ENCODE results near the gene TRIM17.
A peak's percentile ranks its signal among the peaks of the same experiment; 100 is the strongest.

TRIM17 gene, protein sequence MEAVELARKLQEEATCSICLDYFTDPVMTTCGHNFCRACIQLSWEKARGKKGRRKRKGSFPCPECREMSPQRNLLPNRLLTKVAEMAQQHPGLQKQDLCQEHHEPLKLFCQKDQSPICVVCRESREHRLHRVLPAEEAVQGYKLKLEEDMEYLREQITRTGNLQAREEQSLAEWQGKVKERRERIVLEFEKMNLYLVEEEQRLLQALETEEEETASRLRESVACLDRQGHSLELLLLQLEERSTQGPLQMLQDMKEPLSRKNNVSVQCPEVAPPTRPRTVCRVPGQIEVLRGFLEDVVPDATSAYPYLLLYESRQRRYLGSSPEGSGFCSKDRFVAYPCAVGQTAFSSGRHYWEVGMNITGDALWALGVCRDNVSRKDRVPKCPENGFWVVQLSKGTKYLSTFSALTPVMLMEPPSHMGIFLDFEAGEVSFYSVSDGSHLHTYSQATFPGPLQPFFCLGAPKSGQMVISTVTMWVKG

DNA sequence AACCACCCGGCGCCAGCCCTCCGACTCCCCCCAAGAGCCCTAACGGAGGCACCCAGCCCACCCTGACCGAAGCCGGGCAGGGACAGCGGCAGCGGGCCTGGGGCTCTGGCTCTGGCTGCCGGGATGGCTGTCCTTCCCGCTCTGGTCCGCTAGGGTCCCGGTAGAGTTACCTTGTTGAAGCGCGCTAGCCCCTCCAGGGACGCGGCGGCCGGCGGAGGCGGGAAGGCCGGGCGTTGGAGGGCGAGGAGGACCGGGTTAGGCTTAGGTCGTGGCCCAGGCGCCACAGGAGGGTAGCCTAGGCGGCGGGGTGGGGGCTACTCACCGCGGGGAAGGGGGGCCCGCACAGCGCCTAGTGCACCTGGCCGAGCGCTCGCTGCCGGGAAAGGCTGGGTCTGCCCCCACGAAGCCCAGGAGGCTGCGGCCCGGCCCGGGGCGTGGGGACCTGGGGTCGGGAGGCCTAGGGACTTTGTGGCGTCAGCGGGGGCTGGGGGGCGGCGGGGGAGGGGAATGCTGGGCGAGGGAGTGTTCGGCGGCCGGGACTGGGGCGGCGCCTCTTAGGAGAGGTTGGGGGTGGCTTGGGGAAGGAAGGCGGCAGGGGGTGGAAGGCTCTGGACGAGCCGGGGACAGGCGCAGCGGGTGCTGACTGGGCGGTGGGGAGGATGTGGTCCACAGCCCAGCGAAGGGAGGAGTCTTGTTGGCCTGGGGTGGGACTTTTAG is at the start of gene TRIM17:
Gene TRIM17 (minus strand): TSS at position 645 of the 717 bp plus-strand sequence. CDS start 1,789 bp downstream, outside the sequence.
- Mint-ChIP-seq H3K27me3 (peaks cover 28% of the 10 kb centered on the region), H3K9me3 (peaks cover 3% of the 10 kb centered on the region), H3K4me1 (peaks cover 14% of the 10 kb centered on the region), H3K27ac (no peak within 1 kb of the TSS), H3K4me3 (peak within 1 kb of the TSS; percentile 68), H3K36me3 (peaks cover 2% of the 10 kb centered on the region)
- no peak for DNase-seq (ENCODE audit: low spot score in 2 of 2)
- peak; percentile 53 for ATAC-seq (ENCODE audit: low read depth)

DNA sequence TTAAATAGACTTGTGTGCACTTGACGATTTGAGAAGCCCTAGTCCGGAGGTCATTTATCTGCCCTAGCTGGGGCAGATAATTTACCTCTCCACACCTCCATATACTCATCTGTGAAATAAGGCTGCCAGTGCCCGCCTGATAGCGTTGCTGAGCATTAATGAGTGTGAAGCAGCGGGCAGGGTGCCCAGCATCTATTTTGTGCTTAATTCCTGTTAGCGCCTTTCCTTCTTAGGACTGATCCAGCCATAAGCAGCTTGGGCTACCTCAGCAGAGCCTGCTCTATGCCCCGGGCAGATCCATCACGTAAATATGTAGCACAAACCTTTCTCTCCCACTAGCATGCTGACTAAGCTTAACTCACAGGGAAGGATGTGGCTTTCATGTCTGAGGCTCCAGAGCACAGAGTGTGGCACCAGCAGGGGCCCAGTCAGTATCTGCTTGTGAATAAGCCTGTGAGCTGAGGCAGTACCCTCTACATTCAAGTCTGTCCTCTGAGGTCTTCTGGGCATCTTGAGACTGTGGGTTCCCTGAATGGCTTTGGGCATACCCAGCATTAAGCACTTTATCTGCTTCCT is 49.0 kb upstream of the TRIM17 start:
- H3K27me3 Mint-ChIP-seq, result peaks cover 29% of the 10 kb centered on the region
- peaks cover 14% of the 10 kb centered on the region for H3K4me1 Mint-ChIP-seq
- no peak overlapping the region for H3K27ac Mint-ChIP-seq
- H3K9me3 Mint-ChIP-seq, result no peaks in the 10 kb centered on the region
- H3K36me3 Mint-ChIP-seq, result peaks cover 2% of the 10 kb centered on the region
- DNase-seq (ENCODE audit: low spot score in 2 of 2) (no peak), ATAC-seq (ENCODE audit: low read depth) (no peak)
- no peak overlapping the region for H3K4me3 Mint-ChIP-seq

DNA sequence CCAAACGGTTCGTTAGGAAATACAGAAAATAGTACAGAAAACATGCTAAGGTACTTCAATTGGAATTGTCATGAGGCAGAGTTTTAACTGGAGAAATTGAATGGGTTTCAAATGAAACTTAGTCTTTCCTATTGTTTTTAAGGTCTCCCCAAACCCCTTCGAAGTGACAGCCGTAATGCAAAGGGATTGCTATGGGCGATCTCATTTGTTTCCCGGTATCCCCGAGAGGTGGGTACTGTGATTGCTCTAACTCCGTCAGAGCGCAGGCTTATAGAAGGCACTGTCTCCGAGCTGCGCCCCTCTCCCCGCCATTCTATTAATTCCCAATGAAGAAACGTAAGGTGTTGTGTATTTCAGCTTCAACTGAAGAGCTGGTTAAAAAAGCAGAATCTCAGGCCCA is 48.5 kb upstream of the TRIM17 start:
- Mint-ChIP-seq H3K27ac (no peak overlapping the region), H3K27me3 (peaks cover 29% of the 10 kb centered on the region), H3K4me3 (peak overlapping the region; percentile 84), H3K9me3 (no peaks in the 10 kb centered on the region), H3K4me1 (peaks cover 14% of the 10 kb centered on the region), H3K36me3 (peaks cover 2% of the 10 kb centered on the region)
- ATAC-seq (ENCODE audit: low read depth), result no peak
- DNase-seq (ENCODE audit: low spot score in 2 of 2), result no peak

DNA sequence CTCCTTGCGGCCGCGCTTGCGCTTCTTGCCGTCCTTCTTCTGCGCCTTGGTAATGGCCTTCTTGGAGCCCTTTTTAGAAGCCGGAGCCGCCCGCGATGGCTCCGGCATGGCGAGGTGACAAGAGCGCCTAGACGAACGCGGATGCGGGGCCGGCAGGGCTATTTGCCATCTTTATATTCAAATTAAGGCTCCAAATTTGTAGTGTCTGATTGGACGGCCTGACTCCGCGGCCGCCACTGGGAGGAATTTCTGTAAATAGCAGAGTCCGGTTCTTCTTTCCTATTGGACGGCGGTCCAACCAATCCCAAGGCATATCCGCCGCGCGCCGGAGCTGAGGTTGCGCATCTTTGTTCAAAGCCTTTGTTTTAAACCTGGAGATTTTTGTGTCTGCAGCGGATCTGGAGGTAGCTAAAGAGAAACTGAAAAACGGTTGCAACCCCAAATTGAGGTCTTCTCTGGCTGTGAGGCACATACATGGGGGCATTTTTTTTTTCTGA is 47.9 kb upstream of the TRIM17 start:
- peaks cover 29% of the 10 kb centered on the region for H3K27me3 Mint-ChIP-seq
- peak in 1 of 2 donors; percentile 51 for DNase-seq (ENCODE audit: low spot score in 2 of 2)
- peaks cover 2% of the 10 kb centered on the region for H3K36me3 Mint-ChIP-seq
- ATAC-seq (ENCODE audit: low read depth), result peak; percentile 87
- no peaks in the 10 kb centered on the region for H3K9me3 Mint-ChIP-seq
- H3K4me3 Mint-ChIP-seq, result peak overlapping the region; percentile 84
- peaks cover 14% of the 10 kb centered on the region for H3K4me1 Mint-ChIP-seq
- no peak overlapping the region for H3K27ac Mint-ChIP-seq

DNA sequence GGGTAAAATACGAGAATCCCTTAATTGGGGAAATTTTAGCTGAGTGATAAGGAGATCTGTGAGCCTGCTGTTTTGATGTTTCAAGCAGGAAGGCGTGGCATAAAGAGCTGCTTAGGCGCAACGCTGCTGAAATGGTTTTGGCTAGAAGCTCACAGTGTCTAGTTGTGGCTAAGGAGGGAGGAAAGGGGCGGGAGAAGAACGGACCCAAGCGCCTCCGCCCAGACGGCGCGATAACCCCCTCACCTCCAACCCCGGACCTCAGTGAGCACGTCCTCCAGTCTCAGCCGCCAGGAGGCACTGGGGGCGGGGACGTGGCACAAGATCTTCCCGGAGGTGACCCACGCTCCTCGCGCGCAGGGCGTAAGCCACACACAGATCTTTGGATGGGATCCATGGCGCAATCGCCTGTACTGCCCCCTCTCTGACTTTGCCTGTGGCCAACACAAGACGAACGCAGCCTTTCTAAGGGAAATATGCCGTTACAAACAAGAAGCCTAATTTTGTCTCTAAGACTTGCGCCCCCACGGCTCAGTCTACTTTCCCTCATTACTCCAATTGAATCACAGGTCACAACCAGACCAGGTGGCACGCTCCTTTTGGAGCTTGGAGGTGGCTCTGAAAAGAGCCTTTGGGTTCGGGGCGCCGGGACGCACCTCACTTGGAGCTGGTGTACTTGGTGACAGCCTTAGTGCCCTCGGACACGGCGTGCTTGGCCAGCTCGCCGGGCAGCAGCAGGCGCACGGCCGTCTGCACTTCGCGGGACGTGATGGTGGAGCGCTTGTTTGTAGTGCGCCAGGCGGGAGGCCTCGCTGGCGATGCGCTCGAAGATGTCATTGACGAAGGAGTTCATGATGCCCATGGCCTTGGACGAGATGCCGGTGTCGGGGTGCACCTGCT is 47.1 kb upstream of the TRIM17 start:
- peak in 1 of 2 donors; percentile 16 for DNase-seq (ENCODE audit: low spot score in 2 of 2)
- Mint-ChIP-seq H3K4me1 (peaks cover 17% of the 10 kb centered on the region), H3K36me3 (peaks cover 2% of the 10 kb centered on the region), H3K27me3 (peaks cover 28% of the 10 kb centered on the region), H3K9me3 (no peaks in the 10 kb centered on the region), H3K4me3 (peak overlapping the region; percentile 84), H3K27ac (no peak overlapping the region)
- peak; percentile 42 for ATAC-seq (ENCODE audit: low read depth)

DNA sequence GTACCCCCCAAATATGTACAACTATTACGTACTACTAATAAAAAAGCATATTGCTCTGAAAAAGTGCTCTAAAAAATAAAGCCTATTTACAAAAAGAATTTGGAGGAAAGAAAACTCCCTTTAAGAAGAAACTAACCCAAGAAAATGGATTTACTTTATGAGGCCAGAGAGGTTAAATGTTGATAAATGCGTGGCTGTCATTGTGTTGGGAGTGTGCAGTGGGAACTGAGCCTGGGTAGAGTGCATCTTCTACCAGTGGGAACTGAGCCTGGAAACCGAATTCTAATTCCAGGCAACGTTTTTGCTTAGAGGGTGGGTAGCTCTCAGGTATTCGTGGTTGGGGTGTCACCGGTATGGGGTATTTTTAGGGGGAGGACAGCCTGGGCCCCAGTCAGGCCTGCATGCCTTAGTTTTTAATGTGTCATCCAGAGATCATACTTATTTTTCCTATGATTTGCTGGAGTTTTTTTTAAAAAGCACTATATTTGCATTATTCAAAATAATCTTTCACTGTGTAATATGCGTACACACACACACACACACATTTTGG is 46.4 kb upstream of the TRIM17 start:
- Mint-ChIP-seq H3K27me3 (peaks cover 24% of the 10 kb centered on the region), H3K4me3 (peak overlapping the region; percentile 31), H3K4me1 (peaks cover 20% of the 10 kb centered on the region), H3K27ac (no peak overlapping the region), H3K36me3 (peaks cover 2% of the 10 kb centered on the region), H3K9me3 (no peaks in the 10 kb centered on the region)
- ATAC-seq (ENCODE audit: low read depth) (no peak), DNase-seq (ENCODE audit: low spot score in 2 of 2) (no peak)

DNA sequence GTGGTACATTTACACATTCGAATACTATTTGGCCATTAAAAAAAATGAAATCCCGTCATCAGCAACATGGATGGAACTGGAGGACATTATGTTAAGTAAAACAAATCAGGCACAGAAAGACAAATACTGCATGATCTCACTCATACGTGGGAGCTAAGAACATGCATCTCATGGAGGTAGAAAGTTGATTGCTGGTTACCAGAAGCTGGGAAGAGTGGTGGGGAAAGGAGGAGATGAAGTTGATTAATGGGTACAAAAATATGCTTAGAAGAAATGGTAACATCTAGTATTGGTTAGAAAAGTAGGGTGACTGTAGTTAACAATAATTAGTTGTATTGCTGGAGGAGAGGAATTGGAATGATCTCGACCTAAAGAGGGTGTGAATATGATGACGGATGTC is 45.9 kb upstream of the TRIM17 start:
- H3K9me3 Mint-ChIP-seq, result no peaks in the 10 kb centered on the region
- peaks cover 19% of the 10 kb centered on the region for H3K27me3 Mint-ChIP-seq
- ATAC-seq (ENCODE audit: low read depth), result no peak
- H3K4me1 Mint-ChIP-seq, result peaks cover 20% of the 10 kb centered on the region
- H3K27ac Mint-ChIP-seq, result no peak overlapping the region
- no peak for DNase-seq (ENCODE audit: low spot score in 2 of 2)
- peaks cover 2% of the 10 kb centered on the region for H3K36me3 Mint-ChIP-seq
- no peak overlapping the region for H3K4me3 Mint-ChIP-seq

DNA sequence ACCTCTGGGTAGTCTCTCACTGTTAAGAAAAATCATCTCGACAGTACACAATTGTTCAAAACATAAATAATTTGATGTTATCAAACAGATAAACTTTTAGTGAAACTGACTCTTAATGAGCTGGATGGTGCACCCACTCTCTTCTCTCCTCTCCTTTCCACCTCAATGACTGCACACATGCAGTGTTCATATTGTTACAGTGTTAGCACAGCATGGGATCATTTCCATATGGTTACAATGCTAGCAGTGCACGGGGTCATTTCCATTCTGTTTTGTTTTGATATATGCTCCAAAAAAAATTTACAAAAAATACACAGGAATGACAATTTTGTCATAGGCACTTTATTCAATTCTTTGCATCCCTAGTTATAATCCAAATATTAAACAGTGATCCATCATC is 44.2 kb upstream of the TRIM17 start:
- H3K36me3 Mint-ChIP-seq, result peaks cover 2% of the 10 kb centered on the region
- peaks cover 24% of the 10 kb centered on the region for H3K4me1 Mint-ChIP-seq
- H3K27me3 Mint-ChIP-seq, result peaks cover 11% of the 10 kb centered on the region
- peak overlapping the region; percentile 29 for H3K27ac Mint-ChIP-seq
- DNase-seq (ENCODE audit: low spot score in 2 of 2) (no peak), ATAC-seq (ENCODE audit: low read depth) (no peak)
- no peaks in the 10 kb centered on the region for H3K9me3 Mint-ChIP-seq
- H3K4me3 Mint-ChIP-seq, result peak overlapping the region; percentile 57

DNA sequence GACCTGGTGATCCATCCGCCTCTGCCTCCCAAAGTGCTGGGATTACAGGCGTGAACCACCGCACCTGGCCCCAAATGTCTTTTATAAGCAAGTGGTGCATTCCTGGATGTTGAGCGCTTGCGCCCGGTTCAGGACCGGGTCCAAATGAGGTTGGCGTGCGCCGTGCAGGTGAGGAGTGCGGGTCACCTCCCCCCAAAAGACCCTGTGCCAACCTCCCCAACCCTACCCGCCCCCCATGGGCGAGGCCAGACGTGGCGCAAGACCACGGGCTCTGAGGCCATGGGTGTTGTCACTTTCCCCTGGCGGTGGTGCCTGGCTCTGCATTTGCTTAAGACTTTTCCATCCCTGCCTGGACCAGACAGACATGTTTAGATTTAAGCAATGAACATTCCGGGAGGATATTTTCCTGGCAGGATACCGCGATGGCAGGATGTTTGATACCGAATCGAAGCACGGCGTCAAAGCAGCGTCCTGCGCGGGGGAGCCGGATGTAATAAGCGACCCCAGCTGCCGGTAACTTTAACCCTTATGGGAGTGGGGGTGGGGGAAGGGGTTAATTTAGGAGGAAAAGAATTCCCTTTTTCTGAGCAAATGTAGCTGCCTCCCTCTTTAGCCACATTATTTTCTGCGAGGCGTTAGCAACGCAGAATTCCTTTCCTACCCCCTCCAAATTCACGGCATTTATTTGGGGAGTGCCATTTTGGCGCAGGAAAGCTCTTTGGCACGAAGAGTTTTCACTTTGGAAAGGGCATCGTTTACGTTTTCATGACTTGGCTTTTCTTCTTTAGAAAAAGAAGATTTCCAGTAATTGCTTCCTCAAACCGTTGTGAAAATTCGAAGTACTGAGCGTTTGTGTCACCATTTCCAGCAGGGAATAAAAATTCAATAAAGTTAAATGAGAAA is 42.7 kb upstream of the TRIM17 start:
- H3K4me1 Mint-ChIP-seq, result peaks cover 20% of the 10 kb centered on the region
- peak in 1 of 2 donors; percentile 14 for DNase-seq (ENCODE audit: low spot score in 2 of 2)
- ATAC-seq (ENCODE audit: low read depth), result no peak

DNA sequence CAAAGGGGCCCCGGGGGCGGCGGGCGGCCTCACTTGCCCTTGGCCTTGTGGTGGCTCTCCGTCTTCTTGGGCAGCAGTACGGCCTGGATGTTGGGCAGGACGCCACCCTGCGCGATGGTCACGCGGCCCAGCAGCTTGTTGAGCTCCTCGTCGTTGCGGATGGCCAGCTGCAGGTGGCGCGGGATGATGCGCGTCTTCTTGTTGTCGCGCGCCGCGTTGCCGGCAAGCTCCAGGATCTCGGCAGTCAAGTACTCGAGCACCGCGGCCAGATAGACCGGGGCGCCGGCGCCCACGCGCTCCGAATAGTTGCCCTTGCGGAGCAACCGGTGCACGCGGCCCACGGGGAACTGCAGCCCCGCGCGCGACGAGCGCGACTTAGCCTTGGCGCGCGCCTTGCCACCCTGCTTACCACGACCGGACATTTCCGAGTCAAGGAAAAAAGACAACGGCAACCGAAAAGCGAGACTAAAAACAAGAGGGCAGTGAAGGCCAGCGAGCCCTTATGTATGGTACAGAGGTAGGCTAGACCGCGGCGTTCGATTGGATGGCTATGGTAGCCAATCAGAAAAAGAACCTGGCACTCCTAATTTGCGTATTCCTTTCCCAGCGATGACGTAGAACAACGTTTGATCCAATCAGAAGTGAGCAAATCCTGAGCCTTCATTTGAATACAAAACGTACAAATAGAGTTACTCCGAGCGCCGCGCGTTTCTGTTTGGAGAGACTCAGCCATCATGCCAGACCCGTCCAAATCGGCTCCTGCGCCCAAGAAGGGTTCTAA is 40.9 kb upstream of the TRIM17 start:
- Mint-ChIP-seq H3K36me3 (peaks cover 6% of the 10 kb centered on the region), H3K9me3 (no peaks in the 10 kb centered on the region), H3K27me3 (peaks cover 4% of the 10 kb centered on the region), H3K27ac (peak overlapping the region; percentile 98), H3K4me3 (peak overlapping the region; percentile 92), H3K4me1 (peaks cover 10% of the 10 kb centered on the region)
- ATAC-seq (ENCODE audit: low read depth) (peak; percentile 80), DNase-seq (ENCODE audit: low spot score in 2 of 2) (peak; percentile 66 to 80)

More for the DNA sequence above, 42.7 kb upstream of the TRIM17 start:
- peaks cover 4% of the 10 kb centered on the region for H3K36me3 Mint-ChIP-seq
- peak overlapping the region; percentile 92 for H3K4me3 Mint-ChIP-seq
- peak overlapping the region; percentile 98 for H3K27ac Mint-ChIP-seq
- peaks cover 7% of the 10 kb centered on the region for H3K27me3 Mint-ChIP-seq
- H3K9me3 Mint-ChIP-seq, result no peaks in the 10 kb centered on the region

DNA sequence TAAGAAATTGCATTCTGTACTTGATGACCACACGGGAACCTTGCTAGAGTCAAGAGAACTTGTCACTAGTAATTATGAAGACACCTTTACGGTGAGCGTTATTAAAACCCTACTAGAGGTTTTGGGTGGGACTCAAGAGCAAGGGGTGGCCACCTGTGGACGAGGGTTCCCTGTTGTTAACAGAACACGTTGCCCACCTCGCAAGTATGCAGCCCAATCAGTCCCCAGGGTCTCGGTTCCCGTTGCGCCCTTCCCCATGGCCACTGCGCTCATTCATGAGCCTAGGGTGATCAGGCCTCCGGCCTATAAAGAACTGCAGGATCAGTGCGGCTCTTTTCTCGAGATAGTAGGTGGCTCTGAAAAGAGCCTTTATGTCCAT is 40.3 kb upstream of the TRIM17 start:
- ATAC-seq (ENCODE audit: low read depth) (no peak), DNase-seq (ENCODE audit: low spot score in 2 of 2) (no peak)
- H3K27ac Mint-ChIP-seq, result peak overlapping the region; percentile 98
- H3K4me1 Mint-ChIP-seq, result peaks cover 10% of the 10 kb centered on the region
- H3K27me3 Mint-ChIP-seq, result peaks cover 1% of the 10 kb centered on the region
- H3K36me3 Mint-ChIP-seq, result peaks cover 6% of the 10 kb centered on the region
- peak overlapping the region; percentile 92 for H3K4me3 Mint-ChIP-seq
- H3K9me3 Mint-ChIP-seq, result no peaks in the 10 kb centered on the region

All from memory B cell (primary cell).